GM18507 (cell line): ENCODE results near the gene SIL1.

Experiments
- DNase-seq: peaks from one replicate; pipeline ENCODE4 v3.0.0; 2011; ENCODE audit warnings: low read depth; ENCODE audit not compliant: insufficient read length; ENCODE audit errors: extremely low spot score
- FAIRE-seq: peaks from 2 replicates; lab custom pipeline; 2011; peaks lifted over from hg19 to GRCh38; lab: Jason Lieb, UNC

SIL1 gene

GRCh38 chr5:139149477-139150199 is 48.5 kb downstream of the SIL1 start:
- no peak for DNase-seq
- FAIRE-seq: no peak

- FAIRE-seq (no peak), DNase-seq (no peak)
Measured at GRCh38 chr5:139148986-139149385, 49.2 kb downstream of the SIL1 start.

- FAIRE-seq (no peak), DNase-seq (no peak)
Measured at GRCh38 chr5:139148306-139148705, 49.9 kb downstream of the SIL1 start.

GRCh38 chr5:139147483-139148087 is 50.6 kb downstream of the SIL1 start:
- DNase-seq (no peak), FAIRE-seq (no peak)

- FAIRE-seq: peak; percentile 36
- DNase-seq: no peak
Measured at GRCh38 chr5:139146809-139147482, 51.2 kb downstream of the SIL1 start.

DNA sequence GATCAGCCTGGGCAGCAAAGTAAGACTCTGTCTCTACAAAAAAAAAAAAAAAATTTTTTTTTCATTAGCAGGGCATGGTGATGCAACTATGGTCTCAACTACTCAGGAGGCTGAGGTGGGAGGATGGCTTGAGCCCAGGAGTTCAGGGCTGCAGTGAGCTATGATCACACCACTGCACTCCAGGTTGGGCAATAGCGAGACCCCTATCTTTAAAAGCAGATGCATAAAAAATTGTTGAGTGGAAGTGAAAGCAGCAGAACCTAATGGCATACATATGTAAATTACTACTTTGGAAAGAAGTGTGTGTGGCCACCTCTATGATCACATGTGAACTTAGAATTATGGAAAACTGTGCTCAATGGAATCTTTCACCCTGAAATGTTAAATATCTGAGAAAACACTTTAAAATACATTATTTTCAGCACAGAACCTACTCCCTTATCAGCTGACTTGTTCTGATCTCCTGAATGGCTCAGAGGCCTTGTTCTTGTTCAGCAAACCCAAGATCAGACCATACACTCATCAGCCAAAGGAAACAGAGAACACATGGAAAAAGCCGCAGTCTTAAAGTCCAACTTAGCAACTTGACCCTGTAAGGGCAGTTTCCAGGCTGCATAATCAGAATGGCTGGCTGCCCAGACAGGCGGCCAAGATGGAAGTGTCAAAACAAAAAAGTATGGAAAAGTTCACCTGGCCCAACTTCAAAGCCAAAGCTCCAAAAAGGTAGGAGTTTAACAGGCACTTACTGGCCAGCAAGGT is 56.5 kb downstream of the SIL1 start:
- DNase-seq: no peak
- no peak for FAIRE-seq

DNA sequence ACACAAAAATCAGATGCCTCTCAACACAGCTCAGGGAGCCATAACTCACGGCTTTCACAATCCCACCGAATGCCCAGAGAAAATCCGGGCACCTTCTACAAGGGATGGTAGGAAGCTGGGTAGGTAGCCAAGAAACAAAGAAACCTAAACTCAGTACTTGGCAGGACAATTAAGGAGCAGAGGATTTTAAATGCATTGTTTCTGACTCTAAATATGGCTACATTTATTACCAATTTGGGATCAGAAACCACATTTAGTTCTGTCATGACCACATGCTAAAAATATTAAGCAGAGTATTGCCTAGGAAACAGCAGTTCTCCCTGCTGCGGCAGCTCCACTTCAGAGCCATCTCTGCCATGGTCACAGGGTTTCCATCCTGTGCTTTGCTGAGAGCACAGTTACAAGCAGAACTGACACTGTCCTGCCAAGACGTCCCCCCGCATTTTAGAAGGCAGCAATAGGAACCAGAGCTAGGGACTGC is 57.5 kb downstream of the SIL1 start:
- FAIRE-seq: no peak
- DNase-seq: no peak

DNA sequence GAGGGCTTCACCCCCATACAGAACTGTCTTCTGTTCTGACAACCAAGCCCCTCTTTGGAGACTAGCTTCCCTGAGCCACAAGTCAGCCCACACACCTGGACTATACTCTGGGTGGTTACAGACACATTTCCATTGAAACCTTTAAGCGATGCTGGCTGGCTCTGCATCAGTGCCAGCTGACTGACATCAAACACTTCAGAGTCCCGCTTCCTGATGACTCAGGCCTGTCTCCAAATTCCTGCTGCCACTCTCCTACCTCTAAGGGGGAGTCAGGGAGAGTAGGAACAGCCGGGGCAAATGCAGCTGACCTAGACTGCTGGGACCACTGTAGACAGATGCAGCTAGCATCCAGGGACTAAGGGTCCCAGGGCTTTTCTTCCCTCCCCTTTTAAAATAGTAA is 59.4 kb downstream of the SIL1 start:
- FAIRE-seq (no peak), DNase-seq (no peak)

GRCh38 chr5:139138109-139138508 is 60.1 kb downstream of the SIL1 start:
- DNase-seq (no peak), FAIRE-seq (no peak)

GRCh38 chr5:139137697-139138096 is 60.5 kb downstream of the SIL1 start:
- no peak for DNase-seq
- no peak for FAIRE-seq

DNA sequence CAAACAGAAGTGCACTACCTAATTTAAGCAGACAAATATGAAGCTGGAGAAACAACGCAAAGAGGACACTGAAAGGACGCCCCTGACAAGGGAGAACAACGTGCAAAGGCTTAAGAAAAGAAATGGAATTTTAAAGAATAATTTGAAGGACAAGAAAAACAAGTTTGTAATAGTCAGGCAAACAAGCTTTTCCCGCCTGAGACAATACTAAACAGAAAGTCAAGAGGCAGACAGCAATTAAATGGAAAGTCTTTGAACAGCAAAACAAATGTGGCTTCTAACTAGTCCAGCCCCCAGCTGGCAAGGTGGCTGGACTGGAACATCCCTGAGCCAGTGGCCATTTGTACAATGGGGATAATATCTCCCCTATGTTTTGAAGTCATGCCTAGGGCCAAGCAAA is 63.3 kb downstream of the SIL1 start:
- no peak for FAIRE-seq

DNA sequence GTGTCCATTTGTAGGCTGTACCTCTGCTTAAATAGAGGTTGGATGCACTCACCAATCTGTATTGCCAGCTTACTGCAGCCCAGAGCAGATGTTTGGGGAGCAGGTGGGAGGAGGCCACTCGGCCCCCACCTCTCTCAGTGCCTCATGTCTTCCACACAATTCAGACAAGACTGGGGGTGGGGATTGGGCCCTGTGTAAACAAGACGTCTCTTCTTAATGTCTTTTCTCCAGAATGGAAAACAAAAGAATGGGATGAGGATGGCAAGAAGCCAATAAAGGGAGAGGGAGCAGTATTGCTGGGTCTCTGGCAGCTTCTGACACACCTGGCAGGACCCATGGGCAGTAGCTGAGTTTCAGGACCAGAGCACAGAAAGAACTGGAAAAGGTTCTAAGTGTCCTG is 64.9 kb downstream of the SIL1 start:
- FAIRE-seq: no peak
- DNase-seq: no peak

More for the DNA sequence above, 63.3 kb downstream of the SIL1 start:
- DNase-seq: no peak

DNA sequence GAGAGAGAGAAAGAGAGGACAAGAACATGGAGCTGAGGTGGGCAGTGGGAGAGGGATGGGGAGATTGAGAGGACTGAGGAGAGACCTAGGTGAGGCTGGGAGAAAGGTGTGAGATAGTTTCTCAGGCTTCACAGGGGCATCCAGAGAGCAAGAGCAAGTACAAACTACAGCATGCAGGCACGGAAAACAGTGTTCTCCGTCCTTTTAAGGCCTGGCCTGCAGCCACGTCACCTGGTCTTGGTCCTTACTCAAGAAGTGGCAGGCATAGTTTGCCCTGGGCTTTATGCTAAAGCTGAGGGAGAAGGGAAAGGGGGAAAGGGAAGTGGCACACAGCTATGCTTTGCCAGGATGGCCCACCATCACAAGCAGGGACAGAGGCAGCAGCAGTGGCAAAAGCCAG is 65.7 kb downstream of the SIL1 start:
- no peak for DNase-seq
- FAIRE-seq: no peak

- no peak for DNase-seq
- FAIRE-seq: no peak
Measured at GRCh38 chr5:139131921-139132432, 66.2 kb downstream of the SIL1 start.

GRCh38 chr5:139131465-139131864 is 66.7 kb downstream of the SIL1 start:
- FAIRE-seq (no peak), DNase-seq (no peak)

DNA sequence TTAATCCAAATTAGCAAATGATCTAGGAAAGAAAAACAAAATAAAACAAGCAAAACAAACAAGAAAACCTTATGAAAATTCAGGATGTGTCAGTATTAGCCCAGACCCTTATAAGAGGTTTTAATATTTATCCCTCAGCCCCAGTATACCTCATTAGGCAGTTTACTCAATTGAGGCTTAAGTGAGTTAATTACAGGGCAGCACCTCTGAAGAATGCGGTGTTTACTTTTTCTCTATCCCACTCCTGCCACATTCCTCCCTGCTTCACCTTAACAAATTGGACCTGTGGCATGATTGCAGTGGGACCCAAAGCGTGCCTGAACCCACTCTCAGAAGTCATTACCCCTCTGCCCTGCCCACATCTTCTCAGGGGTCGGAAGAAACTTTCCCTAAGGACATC is 67.1 kb downstream of the SIL1 start:
- DNase-seq (no peak), FAIRE-seq (no peak)

GRCh38 chr5:139130214-139130613 is 68.0 kb downstream of the SIL1 start:
- no peak for FAIRE-seq
- DNase-seq: no peak

DNA sequence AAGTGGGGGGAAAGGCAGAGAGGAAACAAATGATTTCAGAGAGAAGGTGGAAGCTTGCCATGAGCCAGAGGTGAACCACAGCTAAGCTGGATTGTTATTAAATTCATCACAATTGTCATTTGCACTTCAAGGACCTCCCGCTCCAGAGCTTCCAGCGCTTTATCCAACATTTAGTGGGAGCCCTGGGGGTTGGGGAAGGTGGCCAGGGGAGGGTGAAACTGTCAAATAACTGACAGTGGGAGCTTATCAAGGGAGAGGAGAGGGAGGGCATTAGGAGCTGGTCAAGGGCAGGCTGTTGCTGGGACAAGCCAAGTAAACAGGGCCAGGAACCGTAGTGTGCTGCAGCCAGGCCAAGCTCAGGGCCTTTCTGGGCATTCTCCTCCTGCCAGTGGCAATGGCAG is 71.5 kb downstream of the SIL1 start:
- no peak for FAIRE-seq

GRCh38 chr5:139125991-139126390 is 72.2 kb downstream of the SIL1 start:
- FAIRE-seq (no peak), DNase-seq (no peak)

More for the DNA sequence above, 71.5 kb downstream of the SIL1 start:
- DNase-seq: no peak
